ENCODE results near the gene PRH1. TPM values are rescaled to one million over a fixed set of nuclear protein-coding genes. Genes with fewer than 3 reads are reported as not detected.

Gene PRH1
- total RNA-seq, 4 donors from 2014 or later = 23.2 to 38.0 (median 30.1) TPM

GRCh38 chr12:10901427-10901826 is 17.4 kb upstream of the PRH1 start:
- no peak for TF ChIP-seq CTCF (IDR thresholded peaks at IDR 0.05)
- DNase-seq (ENCODE audit: low spot score) (no peak), ATAC-seq (ENCODE audit: low FRiP score) (no peak)

DNA sequence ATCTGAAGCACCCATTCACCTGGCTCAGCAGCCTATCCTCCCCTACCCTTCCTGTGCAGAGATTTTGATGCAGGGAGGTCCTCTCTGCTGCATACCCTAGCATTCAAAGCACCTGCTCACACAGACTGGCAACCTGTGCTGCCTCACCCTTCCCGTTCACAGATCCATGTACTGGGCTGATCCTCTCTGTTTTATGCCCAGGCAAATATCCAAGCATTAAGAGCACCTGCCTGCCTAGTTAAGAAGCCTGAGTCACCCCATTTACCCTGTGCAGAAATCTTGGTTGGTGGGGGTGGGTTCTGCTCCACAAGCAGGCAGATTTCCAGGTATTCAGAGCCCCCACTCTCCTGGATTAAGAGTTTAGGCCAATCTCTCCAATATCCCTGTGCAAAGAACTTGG is 16.9 kb upstream of the PRH1 start:
- TF ChIP-seq CTCF (IDR thresholded peaks at IDR 0.05) = no peak
- DNase-seq (ENCODE audit: low spot score) (no peak), ATAC-seq (ENCODE audit: low FRiP score) (no peak)

- no peak for TF ChIP-seq CTCF (IDR thresholded peaks at IDR 0.05)
- ATAC-seq (ENCODE audit: low FRiP score) (no peak), DNase-seq (ENCODE audit: low spot score) (no peak)
These were observed 16.5 kb upstream of the PRH1 start for GRCh38 chr12:10900530-10900929.

DNA sequence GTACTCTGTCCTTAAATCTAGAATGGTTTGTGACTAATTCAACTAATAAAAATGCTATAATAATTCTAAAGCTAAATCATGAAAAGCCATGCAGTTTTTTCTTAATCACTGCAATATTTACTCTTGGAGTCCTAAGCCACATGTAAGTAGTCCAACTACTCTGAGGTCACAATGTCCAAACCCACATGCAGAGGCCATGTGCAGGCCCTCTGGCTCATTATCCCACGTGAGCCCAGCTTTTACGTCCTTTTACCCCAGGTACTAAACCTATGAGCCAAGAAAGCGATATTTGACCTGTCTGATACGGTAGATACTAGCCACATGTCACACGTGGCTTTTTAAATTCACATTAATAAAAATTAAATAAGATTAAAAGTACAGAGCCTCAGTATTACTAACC is 12.8 kb upstream of the PRH1 start:
- DNase-seq (ENCODE audit: low spot score) (no peak), ATAC-seq (ENCODE audit: low FRiP score) (no peak)
- no peak for TF ChIP-seq CTCF (IDR thresholded peaks at IDR 0.05)

DNA sequence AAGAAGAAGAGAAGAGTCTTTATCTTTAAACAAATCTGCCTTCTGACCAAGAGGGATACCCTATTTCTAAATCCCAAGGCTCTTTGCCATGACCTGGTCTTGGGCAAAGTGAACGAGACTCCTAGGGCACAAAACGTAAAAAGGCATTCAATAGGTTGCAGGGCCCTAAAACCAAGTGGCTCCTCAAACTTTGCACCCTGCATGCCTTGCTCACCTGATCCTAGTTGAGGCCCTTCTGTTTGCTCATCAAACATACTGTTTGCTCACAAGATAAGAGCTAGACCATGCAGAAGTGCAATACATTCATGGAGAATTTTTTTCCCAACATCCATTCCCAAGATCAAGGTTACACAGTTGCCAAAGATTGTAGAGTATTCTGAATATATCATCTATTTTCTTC is 7.9 kb upstream of the PRH1 start:
- ATAC-seq (ENCODE audit: low FRiP score) (no peak), DNase-seq (ENCODE audit: low spot score) (no peak)
- no peak for TF ChIP-seq CTCF (IDR thresholded peaks at IDR 0.05)

GRCh38 chr12:10889226-10889625 is 5.2 kb upstream of the PRH1 start:
- TF ChIP-seq CTCF (IDR thresholded peaks at IDR 0.05) = no peak
- DNase-seq (ENCODE audit: low spot score) (no peak), ATAC-seq (ENCODE audit: low FRiP score) (no peak)

DNA sequence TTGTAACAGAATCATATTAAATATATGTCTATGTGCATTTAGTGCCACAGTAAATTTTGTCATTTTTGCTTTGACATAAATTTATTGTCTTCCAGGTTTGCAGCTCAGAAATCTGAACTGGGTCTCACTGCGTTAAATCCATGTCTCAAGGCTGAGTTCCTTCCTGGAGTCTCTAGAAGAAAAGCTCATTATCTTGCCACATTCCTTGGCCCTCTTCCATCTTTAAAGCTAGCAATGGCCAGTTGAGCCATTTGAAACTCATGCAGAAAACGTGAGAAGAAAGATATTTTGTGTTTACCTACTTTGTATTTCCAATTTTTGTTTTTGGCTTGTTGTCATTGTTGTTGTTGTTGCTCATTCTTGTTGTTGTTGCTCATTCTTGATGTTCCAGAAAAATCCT is 10.7 kb downstream of the PRH1 start:
- no peak for ATAC-seq (ENCODE audit: low FRiP score)
- TF ChIP-seq CTCF (IDR thresholded peaks at IDR 0.05) = no peak
- no peak for DNase-seq (ENCODE audit: low spot score)
